Activated naive CD4-positive, alpha-beta T cell treated with anti-CD3 and anti-CD28 coated beads, Interleukin-2, amount 10 ng/mL, durations not matched to agents 7 days and 5 days (primary cell): ENCODE measurements around the gene RAB34.
"Not testable (repeated sequence)": the region's sequence is repeated elsewhere in the genome, so short reads cannot be mapped to it uniquely, and the experiment has no call there.

Experiments used
- CTCF ChIA-PET: fragments of 350-600 bp; sonication (Branson Sonifier 250); formaldehyde crosslinking; loops from one replicate; lab custom pipeline; 2021; ENCODE audit warnings: antibody characterized with exemption; lab: Charles Lee
- DNase-seq: peaks from one replicate; pipeline ENCODE4 v3.0.0-alpha.2; 2020
- H3K27ac Mint-ChIP-seq: one replicate; pipeline ENCODE4 v1.8.0; 2021; ENCODE audit warnings: mild to moderate bottlenecking, moderate library complexity, mixed read lengths
- H3K27me3 Mint-ChIP-seq: one replicate; pipeline ENCODE4 v1.8.0; 2021; ENCODE audit warnings: mild to moderate bottlenecking, mixed read lengths
- H3K36me3 Mint-ChIP-seq: one replicate; pipeline ENCODE4 v1.8.0; 2021; ENCODE audit warnings: mixed read lengths
- H3K4me1 Mint-ChIP-seq: one replicate; pipeline ENCODE4 v1.8.0; 2021; ENCODE audit warnings: mixed read lengths
- H3K4me3 Mint-ChIP-seq: one replicate; pipeline ENCODE4 v1.8.0; 2021; ENCODE audit warnings: mild to moderate bottlenecking, moderate library complexity, mixed read lengths
- H3K9me3 Mint-ChIP-seq: one replicate; pipeline ENCODE4 v1.8.0; 2021; ENCODE audit warnings: mixed read lengths

RAB34 gene

GRCh38 chr17:28728364-28729200 is 10.9 kb upstream of the RAB34 start, which contains the start of gene NEK8:
Gene NEK8 (plus strand): TSS chr17:28728788. CDS start chr17:28728814, 26 bp downstream.
- peaks cover 55% of the 10 kb centered on the region for H3K4me1 Mint-ChIP-seq
- peaks cover 22% of the 10 kb centered on the region for H3K36me3 Mint-ChIP-seq
- CTCF ChIA-PET = interaction anchor here (0.8 to 17.3 kb wide), 13 partner anchors 19 to 453 kb away, joined by 3 to 415 read pairs (median 7); partner anchors contain the start of genes FAM222B, SDF2, SUPT6H and TRAF4

GRCh38 chr17:28726627-28727491 is 9.2 kb upstream of the RAB34 start:
- peak; percentile 94 for DNase-seq
- Mint-ChIP-seq H3K27me3 (no peaks in the 10 kb centered on the region), H3K4me1 (peaks cover 68% of the 10 kb centered on the region), H3K27ac (peak overlapping the region; percentile 100), H3K4me3 (peak overlapping the region; percentile 94), H3K9me3 (no peaks in the 10 kb centered on the region), H3K36me3 (peaks cover 33% of the 10 kb centered on the region)
- CTCF ChIA-PET = interaction anchor here (0.6 to 17.3 kb wide), 42 partner anchors 10 to 455 kb away, joined by 3 to 415 read pairs (median 4); partner anchors contain the start of genes BLTP2, FAM222B, FLOT2 and PHF12

More at GRCh38 chr17:28728364-28729200, 10.9 kb upstream of the RAB34 start, which contains the start of gene NEK8:
- peak within 1 kb of the TSS; percentile 94 for H3K4me3 Mint-ChIP-seq
- peak; percentile 98 for DNase-seq
- peak within 1 kb of the TSS; percentile 100 for H3K27ac Mint-ChIP-seq
- no peaks in the 10 kb centered on the region for H3K27me3 Mint-ChIP-seq
- no peaks in the 10 kb centered on the region for H3K9me3 Mint-ChIP-seq

GRCh38 chr17:28726226-28726626 is 8.6 kb upstream of the RAB34 start, which contains the start of gene TLCD1:
Gene TLCD1 (minus strand): TSS chr17:28726233. CDS start chr17:28726097, 136 bp downstream.
- Mint-ChIP-seq H3K27ac (peak within 1 kb of the TSS; percentile 100), H3K9me3 (no peaks in the 10 kb centered on the region), H3K4me1 (peaks cover 74% of the 10 kb centered on the region), H3K4me3 (peak within 1 kb of the TSS; percentile 94), H3K36me3 (peaks cover 37% of the 10 kb centered on the region), H3K27me3 (no peaks in the 10 kb centered on the region)
- CTCF ChIA-PET = interaction anchor here (0.7 to 17.3 kb wide), 32 partner anchors 9 to 455 kb away, joined by 3 to 415 read pairs (median 4); partner anchors contain the start of genes BLTP2, FAM222B, FLOT2 and PHF12
- DNase-seq = peak; percentile 86

GRCh38 chr17:28725660-28726225 is 8.1 kb upstream of the RAB34 start:
- CTCF ChIA-PET = interaction anchor here (0.7 to 17.3 kb wide), 22 partner anchors 9 to 391 kb away, joined by 3 to 415 read pairs (median 6); partner anchors contain the start of genes DHRS13, FAM222B, FLOT2 and PHF12

GRCh38 chr17:28725166-28725659 is 7.5 kb upstream of the RAB34 start:
- CTCF ChIA-PET = interaction anchor here (0.9 to 17.3 kb wide), 4 partner anchors 8 to 177 kb away, joined by 3 to 415 read pairs (median 28); partner anchors contain the start of genes DHRS13 and TRAF4
- H3K9me3 Mint-ChIP-seq = no peaks in the 10 kb centered on the region
- H3K27me3 Mint-ChIP-seq = no peaks in the 10 kb centered on the region
- H3K4me3 Mint-ChIP-seq = peak overlapping the region; percentile 94
- peak overlapping the region; percentile 87 for H3K27ac Mint-ChIP-seq
- peaks cover 47% of the 10 kb centered on the region for H3K36me3 Mint-ChIP-seq
- peaks cover 84% of the 10 kb centered on the region for H3K4me1 Mint-ChIP-seq
- no peak for DNase-seq

More at GRCh38 chr17:28725660-28726225, 8.1 kb upstream of the RAB34 start:
- Mint-ChIP-seq H3K9me3 (no peaks in the 10 kb centered on the region), H3K27ac (peak overlapping the region; percentile 87), H3K27me3 (no peaks in the 10 kb centered on the region), H3K4me3 (peak overlapping the region; percentile 94), H3K4me1 (peaks cover 79% of the 10 kb centered on the region), H3K36me3 (peaks cover 42% of the 10 kb centered on the region)
- DNase-seq = no peak

- Mint-ChIP-seq H3K4me1 (peaks cover 85% of the 10 kb centered on the region), H3K36me3 (peaks cover 52% of the 10 kb centered on the region), H3K27ac (peak overlapping the region; percentile 87), H3K9me3 (no peaks in the 10 kb centered on the region), H3K27me3 (no peaks in the 10 kb centered on the region), H3K4me3 (peak overlapping the region; percentile 94)
- CTCF ChIA-PET = interaction anchor here (1.7 to 17.3 kb wide), 4 partner anchors 8 to 229 kb away, joined by 3 to 415 read pairs (median 29); partner anchors contain the start of gene TRAF4
- DNase-seq = no peak
Measured at GRCh38 chr17:28724500-28725165, 7.0 kb upstream of the RAB34 start.

- not testable (repeated sequence) for DNase-seq, H3K9me3 Mint-ChIP-seq, H3K27me3 Mint-ChIP-seq
- Mint-ChIP-seq H3K27ac (peak overlapping the region; percentile 87), H3K4me3 (peak overlapping the region; percentile 94), H3K4me1 (peaks cover 85% of the 10 kb centered on the region), H3K36me3 (peaks cover 53% of the 10 kb centered on the region)
- CTCF ChIA-PET = interaction anchor here (2.1 to 17.3 kb wide), 3 partner anchors 24 to 229 kb away, joined by 6 to 415 read pairs (median 52); partner anchors contain the start of gene TRAF4
Measured at GRCh38 chr17:28723836-28724499, 6.3 kb upstream of the RAB34 start.

- DNase-seq = no peak
- peaks cover 84% of the 10 kb centered on the region for H3K4me1 Mint-ChIP-seq
- peak overlapping the region; percentile 26 for H3K4me3 Mint-ChIP-seq
- H3K27ac Mint-ChIP-seq = peak overlapping the region; percentile 82
- peaks cover 8% of the 10 kb centered on the region for H3K27me3 Mint-ChIP-seq
- no peaks in the 10 kb centered on the region for H3K9me3 Mint-ChIP-seq
- CTCF ChIA-PET = interaction anchor here (2.1 to 17.3 kb wide), 2 partner anchors 24 to 230 kb away, joined by 6 to 415 read pairs; partner anchors contain the start of gene TRAF4
- H3K36me3 Mint-ChIP-seq = peaks cover 52% of the 10 kb centered on the region
Measured at GRCh38 chr17:28723159-28723835, 5.6 kb upstream of the RAB34 start.

GRCh38 chr17:28722417-28723158 is 4.9 kb upstream of the RAB34 start:
- H3K27me3 Mint-ChIP-seq = peaks cover 15% of the 10 kb centered on the region
- H3K4me3 Mint-ChIP-seq = peak overlapping the region; percentile 99
- H3K27ac Mint-ChIP-seq = peak overlapping the region; percentile 49
- H3K9me3 Mint-ChIP-seq = no peaks in the 10 kb centered on the region
- H3K36me3 Mint-ChIP-seq = peaks cover 52% of the 10 kb centered on the region
- CTCF ChIA-PET = interaction anchor here (2.1 to 17.3 kb wide), 2 partner anchors 25 to 231 kb away, joined by 6 to 415 read pairs; partner anchors contain the start of gene TRAF4
- no peak for DNase-seq
- H3K4me1 Mint-ChIP-seq = peaks cover 82% of the 10 kb centered on the region

GRCh38 chr17:28720997-28721329 is 3.3 kb upstream of the RAB34 start:
- H3K27ac Mint-ChIP-seq = peak overlapping the region; percentile 96
- peaks cover 32% of the 10 kb centered on the region for H3K27me3 Mint-ChIP-seq
- peaks cover 52% of the 10 kb centered on the region for H3K36me3 Mint-ChIP-seq
- CTCF ChIA-PET = interaction anchor here (1.4 to 17.3 kb wide), 3 partner anchors 27 to 233 kb away, joined by 7 to 415 read pairs (median 11); partner anchors contain the start of gene TRAF4
- DNase-seq, H3K9me3 Mint-ChIP-seq: not testable (repeated sequence)
- H3K4me1 Mint-ChIP-seq = peaks cover 72% of the 10 kb centered on the region
- H3K4me3 Mint-ChIP-seq = peak overlapping the region; percentile 99
